GM12891 (cell line): ENCODE data around the gene CCDC43.
"Not testable (repeated sequence)": the region's sequence is repeated elsewhere in the genome, so short reads cannot be mapped to it uniquely, and the experiment has no call there.

ENCODE experiments used
- POLR2A ChIP-seq: IDR thresholded peaks from 2 replicates; pipeline ENCODE4 v1.6.1; 2011; ENCODE audit warnings: low read depth, low read length, control low read depth
- POLR2AphosphoS5 ChIP-seq: IDR thresholded peaks from 2 replicates; pipeline ENCODE4 v1.6.1; 2011; ENCODE audit warnings: low read depth, low read length, control low read depth
- POU2F2 ChIP-seq: IDR thresholded peaks from 2 replicates; pipeline ENCODE4 v1.6.1; 2011; ENCODE audit warnings: low read depth, mild to moderate bottlenecking, control low read depth, low read length, moderate library complexity
- SPI1 ChIP-seq: IDR thresholded peaks from 2 replicates; pipeline ENCODE4 v1.6.1; 2011; ENCODE audit warnings: low read depth, low read length, control low read depth
- TAF1 ChIP-seq: IDR thresholded peaks from 2 replicates; pipeline ENCODE4 v1.6.1; 2011; ENCODE audit warnings: low read depth, low read length, control low read depth

DNA sequence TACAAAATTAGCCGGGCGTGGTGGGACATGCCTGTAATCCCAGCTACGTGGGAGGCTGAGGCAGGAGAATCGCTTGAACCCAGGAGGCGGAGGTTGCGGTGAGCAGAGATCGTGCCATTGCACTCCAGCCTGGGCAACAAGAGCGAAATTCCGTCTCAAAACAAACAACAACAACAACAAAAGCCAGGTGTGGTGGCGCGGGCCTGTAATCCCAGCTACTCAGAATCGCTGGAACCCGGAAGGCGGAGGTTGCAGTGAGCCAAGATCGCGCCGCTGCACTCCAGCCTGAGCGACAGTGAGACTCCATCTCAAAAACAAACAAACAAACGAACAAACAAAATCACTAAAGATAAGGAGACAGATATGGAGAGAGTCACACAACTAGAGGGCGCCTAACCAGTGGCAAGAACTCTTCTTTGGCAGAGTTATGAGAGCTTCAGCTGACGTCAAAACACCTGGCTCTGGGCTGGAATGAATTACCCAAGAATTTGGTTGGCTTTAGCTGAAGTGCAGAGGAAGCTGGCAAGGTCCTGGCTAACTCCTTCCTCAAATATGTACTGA is 1.2 kb upstream of the CCDC43 start:
- TF ChIP-seq POLR2A, TAF1, POLR2AphosphoS5, POU2F2, SPI1: not testable (repeated sequence)
